HepG2 (cell line): ENCODE results near the gene MAN2A2.

Experiments
- CTCF ChIP-seq: sonication (generic); formaldehyde crosslinking; IDR thresholded peaks from 2 replicates; pipeline ENCODE4 v1.5.0; 2020; ENCODE audit warnings: mild to moderate bottlenecking, missing genetic modification reagents, moderate library complexity
- POLR2AphosphoS5 ChIP-seq: IDR thresholded peaks from 2 replicates; pipeline ENCODE4 v1.6.1; 2012; ENCODE audit warnings: low read depth, low read length

- TF ChIP-seq CTCF, result no peak
- no peak for TF ChIP-seq POLR2AphosphoS5
Measured at GRCh38 chr15:90862487-90862886, 40.6 kb upstream of the MAN2A2 start.
